ENCODE measurements around the gene TM4SF1. TPM values are rescaled to one million over a fixed set of nuclear protein-coding genes. Genes with fewer than 3 reads are reported as not detected.

TM4SF1 gene
- total RNA-seq, 1 donor from 2014 or later, result 63.8 TPM

Other genes with a start within 250 kb of the TM4SF1 start
- gene HPS3, start 248.0 kb downstream of the TM4SF1 start, total RNA-seq, result 37.8 and 45.5 TPM in 2 replicates
- 2.4 and 85.8 TPM in 2 replicates for gene CP, start 155.8 kb downstream of the TM4SF1 start, total RNA-seq
- 11.9 and 21.5 TPM in 2 replicates for gene TM4SF18, start 44.0 kb downstream of the TM4SF1 start, total RNA-seq
- 0.87 and 1.3 TPM in 2 replicates for gene TM4SF4, start 97.0 kb upstream of the TM4SF1 start, total RNA-seq